Hepatocyte (in vitro differentiated cells): ENCODE measurements around the gene TBC1D7. TPM values are rescaled to one million over a fixed set of nuclear protein-coding genes. Genes with fewer than 3 reads are reported as not detected.

ENCODE experiments used
- DNase-seq: peaks from one replicate; pipeline ENCODE4 v3.0.0-alpha.2; 2016; ENCODE audit warnings: low spot score
- H2AFZ ChIP-seq: fragments of 200-600 bp; sonication (generic); 2 replicates; pipeline ENCODE4 v1.6.0; 2016; ENCODE audit warnings: antibody characterized with exemption, mild to moderate bottlenecking
- H3K27ac ChIP-seq: fragments of 200-600 bp; sonication (generic); 2 replicates; pipeline ENCODE4 v1.5.1; 2016; ENCODE audit warnings: mild to moderate bottlenecking
- H3K27me3 ChIP-seq: fragments of 200-600 bp; sonication (generic); 2 replicates; pipeline ENCODE4 v1.6.1; 2016
- H3K36me3 ChIP-seq: fragments of 200-600 bp; sonication (generic); replicated peaks from 2 replicates; pipeline ENCODE4 v1.5.1; 2016; ENCODE audit warnings: low read depth; ENCODE audit not compliant: insufficient read depth
- H3K4me1 ChIP-seq: fragments of 200-600 bp; sonication (generic); 2 replicates; pipeline ENCODE4 v1.5.1; 2016; ENCODE audit warnings: mild to moderate bottlenecking, moderate library complexity; ENCODE audit not compliant: insufficient read depth
- H3K4me2 ChIP-seq: fragments of 200-600 bp; sonication (generic); 2 replicates; pipeline ENCODE4 v1.6.0; 2016
- H3K4me3 ChIP-seq: fragments of 200-600 bp; sonication (generic); 2 replicates; pipeline ENCODE4 v1.5.1; 2016; ENCODE audit warnings: mild to moderate bottlenecking
- H3K79me2 ChIP-seq: fragments of 200-600 bp; sonication (generic); 2 replicates; pipeline ENCODE4 v1.6.0; 2017; ENCODE audit warnings: mild to moderate bottlenecking
- H3K9me2 ChIP-seq: fragments of 200-600 bp; sonication (generic); replicated peaks from 2 replicates; pipeline ENCODE4 v1.6.0; 2017; ENCODE audit warnings: mild to moderate bottlenecking; ENCODE audit not compliant: insufficient read depth
- H3K9me3 ChIP-seq: fragments of 200-600 bp; sonication (generic); 2 replicates; pipeline ENCODE4 v1.5.1; 2016; ENCODE audit warnings: low read depth, mild to moderate bottlenecking
- H4K20me1 ChIP-seq: fragments of 200-600 bp; sonication (generic); 2 replicates; pipeline ENCODE4 v1.6.0; 2016; ENCODE audit warnings: mild to moderate bottlenecking; ENCODE audit not compliant: insufficient read depth, poor library complexity, severe bottlenecking
- CTCF ChIP-seq: fragments of 200-600 bp; sonication (generic); IDR thresholded peaks from 2 replicates; pipeline ENCODE4 v1.5.1; 2016; ENCODE audit warnings: antibody characterized with exemption, mild to moderate bottlenecking; ENCODE audit not compliant: poor library complexity
- EZH2 ChIP-seq: fragments of 200-600 bp; sonication (generic); IDR thresholded peaks from 2 replicates; pipeline ENCODE4 v1.6.1; 2016; ENCODE audit warnings: antibody characterized with exemption, mild to moderate bottlenecking, borderline replicate concordance
- EZH2phosphoT487 ChIP-seq: fragments of 200-600 bp; sonication (generic); IDR thresholded peaks from one replicate; pipeline ENCODE4 v1.6.1; 2018; ENCODE audit warnings: antibody characterized with exemption, mild to moderate bottlenecking, low read depth, moderate library complexity; ENCODE audit not compliant: unreplicated experiment, severe bottlenecking
- WGBS: methylation state at CpG from one replicate; pipeline ENCODE4 v1.1.6; 2016; ENCODE audit warnings: low lambda C conversion rate; ENCODE audit errors: missing lambda C conversion rate; 5-methylcytosine and 5-hydroxymethylcytosine counted together
- polyA plus RNA-seq: library from polyadenylated mRNA; unstranded; fragments of >200 nt; fragmentation: Nextera tagmentation; extraction: Ambion mirVana; gene quantifications from 2 replicates; pipeline ENCODE4 v1.2.1, GENCODE V29; 2016
- total RNA-seq: library from RNA; depleted of rRNA; stranded (reverse); fragments of >200 nt; gene quantifications from 2 replicates; pipeline ENCODE4 v1.2.3, GENCODE V29; 2014

TBC1D7 gene
- total and polyA plus RNA-seq, 2 experiments from 2014 or later: 15.5 to 28.3 TPM

GRCh38 chr6:13287104-13287503 is 41.2 kb downstream of the TBC1D7 start:
- Histone ChIP-seq H3K27ac (no peak overlapping the region), H3K36me3 (no peaks in the 10 kb centered on the region)

GRCh38 chr6:13286181-13286580 is 42.2 kb downstream of the TBC1D7 start:
- Histone ChIP-seq H3K36me3 (no peaks in the 10 kb centered on the region), H3K27me3 (no peaks in the 10 kb centered on the region), H4K20me1 (no peaks in the 10 kb centered on the region), H3K4me1 (peaks cover 8% of the 10 kb centered on the region), H3K4me3 (no peak overlapping the region), H3K9me2 (no peaks in the 10 kb centered on the region), H2AFZ (no peak overlapping the region), H3K27ac (no peak overlapping the region), H3K4me2 (no peak overlapping the region), H3K9me3 (no peaks in the 10 kb centered on the region), H3K79me2 (no peaks in the 10 kb centered on the region)
- DNase-seq: no peak
- WGBS: 95% methylated on average over 4 of the region's 4 CpGs
- TF ChIP-seq EZH2 (no peak), EZH2phosphoT487 (no peak)

More at GRCh38 chr6:13287104-13287503, 41.2 kb downstream of the TBC1D7 start:
- DNase-seq: no peak
- Histone ChIP-seq H4K20me1 (no peaks in the 10 kb centered on the region), H3K9me3 (no peaks in the 10 kb centered on the region), H3K4me3 (no peak overlapping the region), H3K4me2 (no peak overlapping the region), H3K27me3 (no peaks in the 10 kb centered on the region), H3K79me2 (no peaks in the 10 kb centered on the region), H3K4me1 (peaks cover 8% of the 10 kb centered on the region), H2AFZ (no peak overlapping the region), H3K9me2 (no peaks in the 10 kb centered on the region)
- WGBS: 100% methylated on average over 7 of the region's 7 CpGs
- no peak for TF ChIP-seq CTCF
- TF ChIP-seq EZH2: no peak
- no peak for TF ChIP-seq EZH2phosphoT487

GRCh38 chr6:13285705-13286104 is 42.6 kb downstream of the TBC1D7 start:
- Histone ChIP-seq H3K4me2 (no peak overlapping the region), H3K27me3 (no peaks in the 10 kb centered on the region), H3K79me2 (no peaks in the 10 kb centered on the region), H3K9me3 (no peaks in the 10 kb centered on the region), H3K36me3 (no peaks in the 10 kb centered on the region), H3K4me3 (no peak overlapping the region), H3K4me1 (peaks cover 8% of the 10 kb centered on the region), H4K20me1 (no peaks in the 10 kb centered on the region), H2AFZ (no peak overlapping the region), H3K27ac (no peak overlapping the region), H3K9me2 (no peaks in the 10 kb centered on the region)
- TF ChIP-seq CTCF (no peak), EZH2phosphoT487 (no peak), EZH2 (no peak)
- WGBS: 90% methylated on average over 2 of the region's 2 CpGs
- DNase-seq: no peak

GRCh38 chr6:13284646-13285045 is 43.7 kb downstream of the TBC1D7 start:
- Histone ChIP-seq H3K4me1 (peaks cover 8% of the 10 kb centered on the region), H3K9me3 (no peaks in the 10 kb centered on the region), H3K27ac (no peak overlapping the region), H3K79me2 (no peaks in the 10 kb centered on the region), H2AFZ (no peak overlapping the region), H4K20me1 (no peaks in the 10 kb centered on the region), H3K27me3 (no peaks in the 10 kb centered on the region), H3K4me2 (no peak overlapping the region), H3K4me3 (no peak overlapping the region), H3K36me3 (no peaks in the 10 kb centered on the region), H3K9me2 (no peaks in the 10 kb centered on the region)
- WGBS: 92% methylated on average over 6 of the region's 6 CpGs
- TF ChIP-seq EZH2phosphoT487: no peak
- no peak for TF ChIP-seq CTCF
- no peak for TF ChIP-seq EZH2
- no peak for DNase-seq
